ENCODE data around the gene RAB3A. TPM values are rescaled to one million over a fixed set of nuclear protein-coding genes. Genes with fewer than 3 reads are reported as not detected.

The RAB3A gene
- total and polyA plus RNA-seq, 9 of the 15 experiments (the other 6 are each of a cell fraction or from before 2014, with no cell fraction given): 0.17 to 5.1 (median 0.90) TPM; not detected in 1

GRCh38 chr19:18208098-18208951, 4.5 kb upstream of the RAB3A start (continued):
- no peak for TF ChIP-seq ZBTB11 (CRISPR knock-in tag; IDR thresholded peaks at IDR 0.05)
- no peak for TF ChIP-seq MBD1 (CRISPR knock-in tag; IDR thresholded peaks at IDR 0.05)
- TF ChIP-seq ZNF316 (IDR thresholded peaks at IDR 0.05): no peak
- no peak for TF ChIP-seq SMAD2 (IDR thresholded peaks at IDR 0.05; ENCODE audit: low read depth, low read length)
- TF ChIP-seq HMGN3 (IDR thresholded peaks at IDR 0.05; ENCODE audit: borderline replicate concordance, extremely low read depth, insufficient read length, low read depth, low read length): no peak
- TF ChIP-seq SPI1 (IDR thresholded peaks at IDR 0.05; ENCODE audit: borderline replicate concordance, low read depth, low read length): no peak
- TF ChIP-seq BCOR (IDR thresholded peaks at IDR 0.05): peak; percentile 95
- TF ChIP-seq CHCHD3 (CRISPR knock-in tag; IDR thresholded peaks at IDR 0.05): no peak
- TF ChIP-seq TAF1 (IDR thresholded peaks at IDR 0.05; ENCODE audit: control insufficient read depth, extremely low read depth, insufficient read depth, low read length, severe bottlenecking): no peak
- no peak for TF ChIP-seq HINFP (tag; conservative IDR thresholded peaks at IDR 0.05; ENCODE audit: low read depth)
- no peak for TF ChIP-seq GABPB1 (CRISPR knock-in tag; IDR thresholded peaks at IDR 0.05)
- TF ChIP-seq BCL6 (CRISPR knock-in tag; IDR thresholded peaks at IDR 0.05): no peak
- TF ChIP-seq ZNF785 (CRISPR knock-in tag; IDR thresholded peaks at IDR 0.05): no peak
- TF ChIP-seq ARID1B (IDR thresholded peaks at IDR 0.05): no peak
- TF ChIP-seq HDAC6 (IDR thresholded peaks at IDR 0.05; ENCODE audit: low read depth, low read length): no peak
- TF ChIP-seq ZNF384 (IDR thresholded peaks at IDR 0.05; ENCODE audit: low read depth, low read length): no peak
- 0 out of 2 replicates have a peak, but pooled peaks have one; percentile 16 for TF ChIP-seq NCOA1 (IDR thresholded peaks at IDR 0.05; ENCODE audit: low read depth)
- TF ChIP-seq ZNF408 (CRISPR knock-in tag; IDR thresholded peaks at IDR 0.05; ENCODE audit: low read depth): no peak
- TF ChIP-seq ZNF764 (CRISPR knock-in tag; IDR thresholded peaks at IDR 0.05; ENCODE audit: low read depth): no peak
- TF ChIP-seq ZKSCAN8 (CRISPR knock-in tag; IDR thresholded peaks at IDR 0.05): no peak
- TF ChIP-seq RAD21 (CRISPR knock-in tag; conservative IDR thresholded peaks at IDR 0.05 in 1 of 2, IDR thresholded peaks at IDR 0.05 in 1 of 2): peak; percentile 64 to 76
- TF ChIP-seq CBX1 (IDR thresholded peaks at IDR 0.05; ENCODE audit: low read depth): 0 out of 2 replicates have a peak, but pooled peaks have one; percentile 49
